Kidney epithelial cell (primary cell): ENCODE data around the gene ECE1. TPM values are rescaled to one million over a fixed set of nuclear protein-coding genes. Genes with fewer than 3 reads are reported as not detected.

Experiments used
- DNase-seq: peaks from one replicate; pipeline ENCODE4 v3.0.0-alpha.2; 2010; ENCODE audit warnings: low read depth
- H3K27me3 ChIP-seq: 2 replicates; pipeline ENCODE4 v1.6.0; 2011; ENCODE audit warnings: low read length; ENCODE audit not compliant: control insufficient read depth, insufficient read depth
- H3K36me3 ChIP-seq: 2 replicates; pipeline ENCODE4 v1.5.1; 2011; ENCODE audit warnings: low read length; ENCODE audit not compliant: control insufficient read depth, insufficient read depth
- H3K4me3 ChIP-seq: 2 replicates; pipeline ENCODE4 v1.5.1; 2011; ENCODE audit warnings: low read depth, mild to moderate bottlenecking, control low read depth, low read length
- total RNA-seq: library from RNA; depleted of rRNA; stranded (reverse); fragments of >200 nt; gene quantifications from 2 replicates; pipeline ENCODE4 v1.2.3, GENCODE V29; 2015
- TF ChIP-seq, protein P1 (sequence below): IDR thresholded peaks from 2 replicates; pipeline ENCODE4 v1.5.1; 2011; ENCODE audit warnings: mild to moderate bottlenecking, moderate library complexity, low read length, control low read depth, inconsistent platforms; ENCODE audit not compliant: insufficient read depth, poor library complexity, severe bottlenecking

ECE1 gene
- total RNA-seq, 1 donor from 2014 or later = 181 TPM

GRCh38 chr1:21337010-21337437, 46.8 kb upstream of the ECE1 start:
- H3K36me3 ChIP-seq = no peaks in the 10 kb centered on the region
- no peak for DNase-seq
- TF ChIP-seq, protein P1, sequence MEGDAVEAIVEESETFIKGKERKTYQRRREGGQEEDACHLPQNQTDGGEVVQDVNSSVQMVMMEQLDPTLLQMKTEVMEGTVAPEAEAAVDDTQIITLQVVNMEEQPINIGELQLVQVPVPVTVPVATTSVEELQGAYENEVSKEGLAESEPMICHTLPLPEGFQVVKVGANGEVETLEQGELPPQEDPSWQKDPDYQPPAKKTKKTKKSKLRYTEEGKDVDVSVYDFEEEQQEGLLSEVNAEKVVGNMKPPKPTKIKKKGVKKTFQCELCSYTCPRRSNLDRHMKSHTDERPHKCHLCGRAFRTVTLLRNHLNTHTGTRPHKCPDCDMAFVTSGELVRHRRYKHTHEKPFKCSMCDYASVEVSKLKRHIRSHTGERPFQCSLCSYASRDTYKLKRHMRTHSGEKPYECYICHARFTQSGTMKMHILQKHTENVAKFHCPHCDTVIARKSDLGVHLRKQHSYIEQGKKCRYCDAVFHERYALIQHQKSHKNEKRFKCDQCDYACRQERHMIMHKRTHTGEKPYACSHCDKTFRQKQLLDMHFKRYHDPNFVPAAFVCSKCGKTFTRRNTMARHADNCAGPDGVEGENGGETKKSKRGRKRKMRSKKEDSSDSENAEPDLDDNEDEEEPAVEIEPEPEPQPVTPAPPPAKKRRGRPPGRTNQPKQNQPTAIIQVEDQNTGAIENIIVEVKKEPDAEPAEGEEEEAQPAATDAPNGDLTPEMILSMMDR = no peak
- H3K4me3 ChIP-seq = no peak overlapping the region
- no peaks in the 10 kb centered on the region for H3K27me3 ChIP-seq

DNA sequence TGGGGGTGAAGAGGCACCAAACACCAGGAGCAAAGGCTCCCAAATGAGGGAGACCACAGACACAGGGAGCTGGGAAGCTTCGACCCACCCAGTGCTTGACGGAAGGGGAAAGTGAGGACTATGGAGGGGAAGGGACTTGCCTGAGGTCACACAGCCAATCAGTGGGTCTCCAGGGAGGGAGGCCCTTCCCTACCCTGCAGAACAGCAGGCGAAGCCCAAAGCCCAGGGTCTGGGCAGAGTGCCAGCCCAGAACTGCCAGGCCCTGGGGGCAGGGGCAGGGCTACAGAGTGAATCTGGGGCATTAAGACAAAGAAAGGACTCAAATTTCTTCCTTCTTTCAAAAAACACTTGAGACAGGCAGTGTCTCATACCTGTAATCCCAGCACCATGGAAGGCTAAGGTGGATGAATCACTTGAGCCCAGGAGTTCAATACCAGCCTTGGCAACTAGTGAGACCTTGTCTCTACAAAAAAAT, 45.5 kb upstream of the ECE1 start:
- Histone ChIP-seq H3K27me3 (no peaks in the 10 kb centered on the region), H3K4me3 (no peak overlapping the region)
- no peak for DNase-seq

GRCh38 chr1:21335088-21335691, 44.9 kb upstream of the ECE1 start:
- no peaks in the 10 kb centered on the region for H3K27me3 ChIP-seq
- DNase-seq = no peak
- no peaks in the 10 kb centered on the region for H3K36me3 ChIP-seq
- TF ChIP-seq, protein P1 = no peak
- H3K4me3 ChIP-seq = no peak overlapping the region

More for the DNA sequence above, 45.5 kb upstream of the ECE1 start:
- H3K36me3 ChIP-seq = no peaks in the 10 kb centered on the region
- TF ChIP-seq, protein P1 = no peak

GRCh38 chr1:21334214-21335087, 44.2 kb upstream of the ECE1 start:
- DNase-seq = peak; percentile 82
- TF ChIP-seq, protein P1 = peak; percentile 92

GRCh38 chr1:21333824-21334213, 43.6 kb upstream of the ECE1 start:
- Histone ChIP-seq H3K4me3 (no peak overlapping the region), H3K36me3 (no peaks in the 10 kb centered on the region), H3K27me3 (no peaks in the 10 kb centered on the region)
- no peak for DNase-seq
- TF ChIP-seq, protein P1 = no peak

More at GRCh38 chr1:21334214-21335087, 44.2 kb upstream of the ECE1 start:
- no peaks in the 10 kb centered on the region for H3K36me3 ChIP-seq
- no peaks in the 10 kb centered on the region for H3K27me3 ChIP-seq
- H3K4me3 ChIP-seq = no peak overlapping the region
